Frontal cortex (tissue), 4 donors: ENCODE results near the gene TESK2. TPM values are rescaled to one million over a fixed set of nuclear protein-coding genes. Genes with fewer than 3 reads are reported as not detected.
"Not testable (repeated sequence)": the region's sequence is repeated elsewhere in the genome, so short reads cannot be mapped to it uniquely, and the experiment has no call there.

Experiments
- DNase-seq, 2 donors: peaks; one replicate each; pipeline ENCODE4 v3.0.0; 2012; ENCODE audit warnings: low spot score in 2 of 2
- FAIRE-seq: peaks from 2 replicates; lab custom pipeline; 2012; peaks lifted over from hg19 to GRCh38; lab: Jason Lieb, UNC
- total RNA-seq: library from RNA; depleted of rRNA; stranded (reverse); fragments of >200 nt; gene quantifications from one replicate; pipeline ENCODE4 v1.2.3, GENCODE V29; 2014
- donor health status: control.
- donor health status: control.
- donor health status: control.

TESK2 gene
- total RNA-seq, 1 donor from 2014 or later, result 0.82 TPM

DNA sequence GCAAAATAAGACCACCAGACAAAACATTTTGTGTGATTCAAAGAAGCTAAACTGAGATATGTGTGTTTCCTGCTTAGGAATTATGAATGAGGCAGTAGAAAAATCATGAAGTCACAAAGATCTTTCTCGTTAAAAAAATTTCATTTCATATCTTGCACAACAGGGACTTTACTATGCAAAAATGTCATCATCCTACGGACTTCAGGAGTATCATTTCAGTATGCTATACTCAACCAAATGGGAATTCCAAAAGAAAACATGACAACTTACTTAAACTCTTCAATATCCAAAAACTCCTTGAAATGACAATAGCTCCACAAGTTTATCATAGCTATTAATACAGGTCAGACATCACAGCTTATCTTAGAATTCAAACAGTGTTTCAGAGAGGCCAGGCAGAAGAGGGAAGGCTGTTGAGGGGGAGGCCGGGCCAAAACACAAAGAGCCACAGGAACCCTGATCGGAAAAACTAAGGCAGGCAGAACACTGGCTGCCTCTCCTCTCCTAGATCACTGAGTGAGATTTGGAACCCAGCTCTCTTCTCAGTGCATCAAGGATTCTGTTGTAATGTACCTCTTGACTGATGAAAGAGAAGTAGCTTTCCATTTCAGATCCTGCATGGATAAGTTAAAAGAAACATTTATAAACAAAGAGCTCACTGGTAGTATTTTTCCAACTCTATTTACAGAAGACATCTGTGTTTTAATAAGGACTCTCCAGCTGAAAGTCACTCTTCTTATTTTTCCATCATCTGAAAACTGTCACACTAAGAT is 66.9 kb downstream of the TESK2 start:
- FAIRE-seq (no peak), DNase-seq (no peak)

DNA sequence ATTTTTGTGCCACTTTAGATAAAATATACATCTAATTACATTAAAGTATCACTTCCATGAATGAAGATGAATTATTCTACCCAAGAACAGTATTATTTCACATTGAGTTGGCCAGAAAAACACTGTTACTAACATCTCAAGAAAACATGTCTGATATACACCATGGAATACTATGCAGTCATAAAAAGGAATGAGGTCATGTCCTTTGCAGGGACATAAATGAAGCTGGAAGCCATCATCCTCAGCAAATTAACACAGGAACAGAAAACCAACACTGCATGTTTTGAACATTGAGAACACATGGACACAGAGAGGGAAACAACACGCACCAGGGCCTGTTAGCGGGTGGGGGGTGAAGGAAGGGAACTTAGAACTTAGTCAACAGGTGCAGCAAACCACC is 69.0 kb downstream of the TESK2 start:
- FAIRE-seq (no peak), DNase-seq (no peak)

DNA sequence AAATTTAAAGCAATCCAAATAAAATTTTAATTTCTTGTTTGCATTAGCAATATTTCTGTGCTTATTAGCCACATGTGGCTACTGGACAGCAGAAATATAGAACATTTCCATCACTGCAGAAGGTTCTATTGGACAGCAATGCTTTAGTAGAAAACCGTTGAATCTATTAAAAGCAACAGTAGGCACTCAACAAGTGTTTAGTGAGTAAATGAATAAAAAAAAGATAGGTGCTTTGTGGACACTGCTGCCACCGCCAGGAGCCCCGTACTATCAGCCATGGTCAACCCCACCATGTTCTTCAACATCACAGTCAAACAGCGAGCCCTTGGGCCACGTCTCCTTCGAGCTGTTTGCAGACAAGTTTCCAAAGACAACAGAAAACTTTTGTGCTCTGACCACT is 76.2 kb downstream of the TESK2 start:
- no peak for FAIRE-seq
- no peak for DNase-seq

- FAIRE-seq, result no peak
Measured at GRCh38 chr1:45412899-45413298, 78.1 kb downstream of the TESK2 start.

DNA sequence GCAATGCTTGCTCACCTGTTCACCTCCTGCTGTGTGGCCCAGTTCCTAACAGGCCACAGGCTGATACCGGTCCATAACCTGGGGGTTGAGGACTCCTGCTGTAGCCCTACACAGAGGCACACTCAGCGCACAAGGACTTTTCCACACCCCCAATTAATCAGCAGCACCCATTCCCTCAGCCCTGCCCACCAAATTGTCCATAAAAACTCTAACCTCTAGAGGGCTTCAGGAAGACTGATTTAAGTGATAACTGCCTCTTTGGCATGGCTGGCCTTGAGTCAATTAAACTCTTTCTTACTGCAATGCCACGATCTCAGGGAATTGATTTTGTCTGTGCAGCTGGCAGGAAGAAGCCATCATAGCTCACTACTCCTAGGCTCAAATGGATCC is 79.5 kb downstream of the TESK2 start:
- no peak for FAIRE-seq
- no peak for DNase-seq

More at GRCh38 chr1:45412899-45413298, 78.1 kb downstream of the TESK2 start:
- no peak for DNase-seq

DNA sequence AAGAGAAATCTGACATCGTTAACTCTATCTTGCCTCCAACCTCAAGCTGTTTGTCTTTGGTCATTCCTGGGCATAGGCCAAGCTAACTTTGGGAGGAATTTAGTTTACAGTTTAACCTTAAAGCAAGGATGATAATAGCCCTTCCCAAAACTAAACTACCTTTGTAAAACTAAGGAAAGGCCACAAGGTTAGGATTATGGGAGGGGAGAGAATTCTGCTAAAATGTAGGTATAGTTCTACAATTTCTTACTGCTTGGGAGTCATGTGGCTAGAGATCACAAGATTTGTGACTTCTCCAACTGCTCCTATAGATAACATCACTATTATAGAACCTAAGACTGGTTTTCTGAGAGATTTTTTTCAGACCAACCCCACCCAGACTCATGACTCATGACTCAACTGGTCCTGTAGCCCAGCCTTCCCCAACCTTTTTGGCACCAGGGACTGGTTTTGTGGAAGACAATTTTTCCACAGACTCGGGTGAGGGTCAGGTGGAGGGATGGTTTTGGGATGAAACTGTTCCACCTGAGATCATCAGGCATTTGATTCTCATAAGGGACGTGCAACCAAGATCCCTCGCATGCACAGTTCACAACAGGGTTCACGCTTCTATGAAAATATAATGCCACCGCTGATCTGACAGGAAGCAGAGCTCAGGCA is 80.0 kb downstream of the TESK2 start:
- FAIRE-seq (no peak), DNase-seq (no peak)

- DNase-seq (no peak), FAIRE-seq (no peak)
Measured at GRCh38 chr1:45409276-45409675, 81.7 kb downstream of the TESK2 start.

DNA sequence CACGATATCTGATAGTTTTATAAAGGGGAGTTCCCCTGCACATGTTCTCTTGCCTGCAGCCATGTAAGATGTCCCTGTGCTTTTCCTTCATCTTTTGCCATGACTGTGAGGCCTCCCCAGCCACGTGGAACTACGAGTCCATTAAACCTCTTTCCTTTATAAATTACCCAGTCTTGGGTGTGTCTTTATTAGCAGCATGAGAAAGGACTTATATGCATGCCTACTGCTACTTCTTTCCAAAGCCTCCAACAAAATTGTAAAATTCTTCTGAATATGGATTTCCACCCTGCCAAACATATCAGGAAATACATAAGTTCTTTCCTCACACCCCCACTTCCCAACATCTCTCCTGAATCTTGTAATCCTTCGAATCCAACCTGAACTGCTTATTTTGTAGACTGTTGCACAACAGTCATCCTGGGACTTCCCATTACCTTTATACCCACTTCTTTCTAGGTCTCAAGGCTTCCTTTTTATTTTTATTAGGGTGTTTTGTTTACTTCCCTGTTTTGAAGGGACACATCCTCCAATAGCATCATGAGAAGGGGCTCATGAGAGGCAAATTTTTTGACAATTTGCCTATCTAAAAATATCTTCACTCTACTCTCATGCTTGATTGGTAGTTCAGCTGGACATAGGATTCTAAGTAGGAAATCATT is 83.2 kb downstream of the TESK2 start:
- FAIRE-seq (no peak), DNase-seq (no peak)

DNA sequence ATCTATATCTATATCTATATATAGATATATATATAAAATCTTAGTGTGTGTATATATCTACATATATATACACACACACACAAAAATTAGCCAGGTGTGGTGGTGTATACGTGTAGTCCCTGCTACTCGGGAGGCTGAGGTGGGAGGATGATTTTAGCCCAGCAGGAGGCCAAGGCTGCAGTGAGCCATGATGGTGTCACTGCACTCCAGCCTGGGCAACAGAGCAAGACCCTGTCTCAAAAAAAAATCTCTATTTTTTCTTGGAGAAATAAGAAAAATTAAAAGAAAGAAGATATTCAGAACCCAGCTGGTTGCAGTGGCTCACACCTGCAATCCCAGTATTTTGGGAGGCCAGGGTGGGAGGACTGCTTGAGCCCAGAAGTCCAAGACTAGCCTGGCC is 85.3 kb downstream of the TESK2 start:
- no peak for FAIRE-seq

GRCh38 chr1:45403718-45404117 is 87.2 kb downstream of the TESK2 start:
- DNase-seq (no peak), FAIRE-seq (no peak)

More for the DNA sequence above, 85.3 kb downstream of the TESK2 start:
- no peak for DNase-seq

DNA sequence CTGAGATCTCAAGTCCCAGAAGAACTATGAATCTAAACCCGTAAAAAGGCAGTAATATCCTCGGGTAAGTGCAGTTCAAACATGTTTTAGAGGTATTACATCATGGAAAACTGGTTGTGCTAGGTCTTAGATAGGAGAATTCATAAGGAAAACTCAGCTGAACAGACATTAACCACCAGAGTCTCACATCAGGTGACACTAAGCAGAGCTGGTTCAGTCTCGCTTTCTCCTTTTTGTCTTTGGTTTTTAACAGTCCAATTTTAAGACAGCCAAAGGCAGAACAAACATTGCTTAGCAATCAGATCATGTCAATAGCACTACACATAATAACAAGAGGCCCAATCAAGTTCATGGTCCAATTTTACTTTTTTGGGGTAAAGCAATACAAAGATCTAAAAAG is 87.7 kb downstream of the TESK2 start:
- FAIRE-seq (no peak), DNase-seq (no peak)

DNA sequence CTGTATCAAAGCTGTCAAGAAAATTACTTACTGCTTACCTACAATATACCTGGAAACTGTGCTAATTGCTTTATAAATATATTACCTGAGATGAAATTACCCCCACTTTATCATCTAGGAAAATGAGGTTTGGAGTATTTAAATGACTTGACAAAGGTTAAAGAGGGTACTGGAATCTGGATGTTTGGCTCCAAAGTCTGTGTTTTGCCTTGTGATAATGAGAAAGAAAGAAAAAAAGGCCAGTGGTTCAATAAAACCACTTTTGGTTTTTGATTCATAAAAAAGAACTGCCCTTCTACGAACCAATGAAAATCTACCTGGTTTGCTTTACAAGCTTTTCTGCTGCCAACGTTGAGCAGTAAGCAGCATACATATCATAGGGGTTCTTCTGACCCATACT is 89.4 kb downstream of the TESK2 start:
- FAIRE-seq (no peak), DNase-seq (no peak)

GRCh38 chr1:45400049-45400448 is 90.9 kb downstream of the TESK2 start:
- no peak for DNase-seq
- no peak for FAIRE-seq

DNA sequence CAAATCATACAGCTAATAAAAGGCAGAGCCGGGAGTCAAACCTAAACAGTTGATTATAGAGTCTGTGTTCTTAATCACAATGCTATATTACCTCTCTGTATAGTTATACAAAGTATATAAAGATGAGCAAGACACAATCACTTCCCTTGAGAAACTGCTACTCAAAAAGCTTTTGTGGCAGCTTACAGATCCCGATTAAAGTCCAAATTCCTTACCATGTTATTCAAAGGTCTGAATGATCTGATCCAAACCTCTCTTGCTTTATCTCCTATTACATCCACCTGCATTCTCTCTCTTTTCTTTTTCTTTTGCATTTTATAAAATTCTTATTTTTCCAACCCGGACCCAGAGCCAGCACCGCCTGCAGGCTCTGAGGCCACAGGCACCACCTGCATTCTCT is 93.7 kb downstream of the TESK2 start:
- no peak for FAIRE-seq
- no peak for DNase-seq

GRCh38 chr1:45395582-45395981 is 95.4 kb downstream of the TESK2 start:
- FAIRE-seq (no peak), DNase-seq (no peak)

DNA sequence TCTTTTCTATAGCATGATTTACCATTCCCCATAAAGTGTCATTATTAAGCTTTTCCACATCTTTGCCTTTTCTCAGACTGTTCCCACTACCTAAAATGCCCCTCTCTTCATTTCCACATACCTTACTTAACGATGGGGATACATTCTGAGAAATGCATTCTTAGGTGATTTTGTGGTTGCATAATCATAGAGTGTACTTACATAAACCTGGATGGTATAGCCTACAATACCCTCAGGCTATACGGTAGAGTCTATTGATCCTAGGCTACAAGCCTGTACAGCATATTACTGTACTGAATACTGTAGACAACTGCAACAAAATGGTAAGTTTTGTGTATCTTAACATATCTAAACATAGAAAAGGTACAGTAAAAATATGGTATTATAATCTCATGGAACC is 95.9 kb downstream of the TESK2 start:
- no peak for DNase-seq

GRCh38 chr1:45394342-45394741 is 96.6 kb downstream of the TESK2 start:
- no peak for FAIRE-seq
- no peak for DNase-seq

More for the DNA sequence above, 95.9 kb downstream of the TESK2 start:
- FAIRE-seq, result no peak

GRCh38 chr1:45393718-45394302 is 97.2 kb downstream of the TESK2 start:
- FAIRE-seq, result no peak
- DNase-seq, result no peak

DNA sequence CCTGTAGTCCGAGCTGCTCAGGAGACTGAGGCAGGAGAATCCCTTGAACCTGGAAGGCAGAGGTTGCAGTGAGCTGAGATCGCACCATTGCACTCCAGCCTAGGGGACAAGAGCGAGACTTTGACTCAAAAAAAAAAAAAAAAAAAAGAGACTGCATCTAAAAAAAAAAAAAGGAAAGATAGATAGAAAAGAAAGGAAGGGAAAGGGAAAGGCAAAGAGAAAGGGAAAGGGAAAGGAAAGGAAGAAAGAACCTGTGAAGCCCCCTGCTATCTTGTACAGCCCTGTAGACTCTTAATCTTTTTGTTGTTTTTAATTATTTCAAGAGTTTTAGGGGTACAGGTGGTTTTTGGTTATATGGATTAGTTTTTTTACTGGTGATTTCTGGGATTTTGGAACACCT is 104.7 kb downstream of the TESK2 start:
- DNase-seq (no peak), FAIRE-seq (no peak)

- DNase-seq (no peak), FAIRE-seq (no peak)
Measured at GRCh38 chr1:45385302-45385701, 105.7 kb downstream of the TESK2 start.

GRCh38 chr1:45384213-45384612 is 106.8 kb downstream of the TESK2 start:
- DNase-seq, FAIRE-seq: not testable (repeated sequence)
